ENCODE results near the gene MYO5B.

DNA sequence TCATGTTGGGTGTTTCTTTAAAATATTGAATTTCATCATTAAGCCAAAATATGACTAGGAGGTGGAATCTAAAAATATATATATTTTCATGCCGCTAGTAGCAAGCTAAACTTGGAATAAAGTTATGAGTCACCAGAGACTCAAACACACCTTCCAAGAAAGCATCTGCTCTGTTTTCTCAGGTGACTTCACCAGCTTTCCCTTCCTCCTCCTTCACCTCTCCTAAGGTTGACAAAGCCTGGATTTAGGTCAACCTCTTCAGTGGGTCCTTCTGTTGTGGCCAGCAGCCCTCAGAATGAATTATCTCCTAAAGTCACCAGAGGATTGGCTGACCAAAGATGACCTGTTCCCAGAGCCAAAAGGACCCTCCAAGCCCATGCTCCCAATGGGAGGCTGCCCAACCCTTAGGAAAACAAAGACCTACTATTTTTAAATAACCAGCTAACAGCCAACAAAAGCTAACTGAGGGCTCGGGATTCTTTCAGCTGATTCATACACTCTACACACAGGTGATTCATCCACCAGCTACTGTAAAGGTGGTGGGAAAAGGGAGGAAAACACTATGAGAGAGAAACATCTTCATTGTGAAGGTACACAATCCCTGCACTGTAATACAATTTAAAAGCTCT, 113.9 kb downstream of the MYO5B start:
- no peak for TF ChIP-seq POLR2A (IDR thresholded peaks at IDR 0.05)
- TF ChIP-seq, protein P1, sequence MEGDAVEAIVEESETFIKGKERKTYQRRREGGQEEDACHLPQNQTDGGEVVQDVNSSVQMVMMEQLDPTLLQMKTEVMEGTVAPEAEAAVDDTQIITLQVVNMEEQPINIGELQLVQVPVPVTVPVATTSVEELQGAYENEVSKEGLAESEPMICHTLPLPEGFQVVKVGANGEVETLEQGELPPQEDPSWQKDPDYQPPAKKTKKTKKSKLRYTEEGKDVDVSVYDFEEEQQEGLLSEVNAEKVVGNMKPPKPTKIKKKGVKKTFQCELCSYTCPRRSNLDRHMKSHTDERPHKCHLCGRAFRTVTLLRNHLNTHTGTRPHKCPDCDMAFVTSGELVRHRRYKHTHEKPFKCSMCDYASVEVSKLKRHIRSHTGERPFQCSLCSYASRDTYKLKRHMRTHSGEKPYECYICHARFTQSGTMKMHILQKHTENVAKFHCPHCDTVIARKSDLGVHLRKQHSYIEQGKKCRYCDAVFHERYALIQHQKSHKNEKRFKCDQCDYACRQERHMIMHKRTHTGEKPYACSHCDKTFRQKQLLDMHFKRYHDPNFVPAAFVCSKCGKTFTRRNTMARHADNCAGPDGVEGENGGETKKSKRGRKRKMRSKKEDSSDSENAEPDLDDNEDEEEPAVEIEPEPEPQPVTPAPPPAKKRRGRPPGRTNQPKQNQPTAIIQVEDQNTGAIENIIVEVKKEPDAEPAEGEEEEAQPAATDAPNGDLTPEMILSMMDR (IDR thresholded peaks at IDR 0.05): no peak
